Esophagus squamous epithelium (tissue), 4 donors: ENCODE data around the gene FAM184B.

Experiments
- POLR2A ChIP-seq, 4 donors: fragments of 450-650 bp; IDR thresholded peaks; one replicate each; pipeline ENCODE4 v1.6.1; 2017; ENCODE audit warnings: antibody characterized with exemption in 4 of 4, mild to moderate bottlenecking in 4 of 4, moderate library complexity in 3 of 4
- TF ChIP-seq, protein P1 (sequence below), 6 experiments: fragments of 450-650 bp in 4 of 6; fragments of 200-600 bp in 2 of 6; sonication (generic) in 2 of 6; IDR thresholded peaks; one replicate each; pipeline ENCODE4 v1.5.1; 2016 to 2019; ENCODE audit warnings: antibody characterized with exemption in 6 of 6, mild to moderate bottlenecking in 4 of 6, moderate library complexity in 4 of 6

DNA sequence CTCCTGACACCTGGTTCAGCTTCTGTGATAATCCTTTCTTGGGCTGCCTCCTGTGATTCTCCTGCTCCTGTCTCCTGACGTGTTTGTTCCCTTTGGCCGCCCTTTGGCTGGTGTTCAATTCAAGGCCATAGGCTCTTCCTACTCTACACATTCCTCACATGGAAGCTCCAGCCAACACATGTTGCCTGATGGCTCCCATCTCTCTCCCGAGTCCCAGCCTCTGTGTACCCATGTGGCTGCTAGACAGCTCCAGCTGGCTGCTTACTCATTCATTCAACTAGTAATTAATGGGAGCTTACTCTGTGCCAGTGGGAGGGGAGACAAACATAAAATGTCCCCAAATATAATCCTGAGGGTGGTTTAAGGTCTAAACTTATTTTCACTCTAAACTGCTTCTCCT lies 176.2 kb downstream of the FAM184B start:
- no peak for TF ChIP-seq POLR2A (IDR thresholded peaks at IDR 0.05)
- TF ChIP-seq, protein P1, sequence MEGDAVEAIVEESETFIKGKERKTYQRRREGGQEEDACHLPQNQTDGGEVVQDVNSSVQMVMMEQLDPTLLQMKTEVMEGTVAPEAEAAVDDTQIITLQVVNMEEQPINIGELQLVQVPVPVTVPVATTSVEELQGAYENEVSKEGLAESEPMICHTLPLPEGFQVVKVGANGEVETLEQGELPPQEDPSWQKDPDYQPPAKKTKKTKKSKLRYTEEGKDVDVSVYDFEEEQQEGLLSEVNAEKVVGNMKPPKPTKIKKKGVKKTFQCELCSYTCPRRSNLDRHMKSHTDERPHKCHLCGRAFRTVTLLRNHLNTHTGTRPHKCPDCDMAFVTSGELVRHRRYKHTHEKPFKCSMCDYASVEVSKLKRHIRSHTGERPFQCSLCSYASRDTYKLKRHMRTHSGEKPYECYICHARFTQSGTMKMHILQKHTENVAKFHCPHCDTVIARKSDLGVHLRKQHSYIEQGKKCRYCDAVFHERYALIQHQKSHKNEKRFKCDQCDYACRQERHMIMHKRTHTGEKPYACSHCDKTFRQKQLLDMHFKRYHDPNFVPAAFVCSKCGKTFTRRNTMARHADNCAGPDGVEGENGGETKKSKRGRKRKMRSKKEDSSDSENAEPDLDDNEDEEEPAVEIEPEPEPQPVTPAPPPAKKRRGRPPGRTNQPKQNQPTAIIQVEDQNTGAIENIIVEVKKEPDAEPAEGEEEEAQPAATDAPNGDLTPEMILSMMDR (IDR thresholded peaks at IDR 0.05), result no peak
